ENCODE data around the gene ATXN10.
"Not testable (repeated sequence)": the region's sequence is repeated elsewhere in the genome, so short reads cannot be mapped to it uniquely, and the experiment has no call there.

Gene ATXN10, protein sequence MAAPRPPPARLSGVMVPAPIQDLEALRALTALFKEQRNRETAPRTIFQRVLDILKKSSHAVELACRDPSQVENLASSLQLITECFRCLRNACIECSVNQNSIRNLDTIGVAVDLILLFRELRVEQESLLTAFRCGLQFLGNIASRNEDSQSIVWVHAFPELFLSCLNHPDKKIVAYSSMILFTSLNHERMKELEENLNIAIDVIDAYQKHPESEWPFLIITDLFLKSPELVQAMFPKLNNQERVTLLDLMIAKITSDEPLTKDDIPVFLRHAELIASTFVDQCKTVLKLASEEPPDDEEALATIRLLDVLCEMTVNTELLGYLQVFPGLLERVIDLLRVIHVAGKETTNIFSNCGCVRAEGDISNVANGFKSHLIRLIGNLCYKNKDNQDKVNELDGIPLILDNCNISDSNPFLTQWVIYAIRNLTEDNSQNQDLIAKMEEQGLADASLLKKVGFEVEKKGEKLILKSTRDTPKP

DNA sequence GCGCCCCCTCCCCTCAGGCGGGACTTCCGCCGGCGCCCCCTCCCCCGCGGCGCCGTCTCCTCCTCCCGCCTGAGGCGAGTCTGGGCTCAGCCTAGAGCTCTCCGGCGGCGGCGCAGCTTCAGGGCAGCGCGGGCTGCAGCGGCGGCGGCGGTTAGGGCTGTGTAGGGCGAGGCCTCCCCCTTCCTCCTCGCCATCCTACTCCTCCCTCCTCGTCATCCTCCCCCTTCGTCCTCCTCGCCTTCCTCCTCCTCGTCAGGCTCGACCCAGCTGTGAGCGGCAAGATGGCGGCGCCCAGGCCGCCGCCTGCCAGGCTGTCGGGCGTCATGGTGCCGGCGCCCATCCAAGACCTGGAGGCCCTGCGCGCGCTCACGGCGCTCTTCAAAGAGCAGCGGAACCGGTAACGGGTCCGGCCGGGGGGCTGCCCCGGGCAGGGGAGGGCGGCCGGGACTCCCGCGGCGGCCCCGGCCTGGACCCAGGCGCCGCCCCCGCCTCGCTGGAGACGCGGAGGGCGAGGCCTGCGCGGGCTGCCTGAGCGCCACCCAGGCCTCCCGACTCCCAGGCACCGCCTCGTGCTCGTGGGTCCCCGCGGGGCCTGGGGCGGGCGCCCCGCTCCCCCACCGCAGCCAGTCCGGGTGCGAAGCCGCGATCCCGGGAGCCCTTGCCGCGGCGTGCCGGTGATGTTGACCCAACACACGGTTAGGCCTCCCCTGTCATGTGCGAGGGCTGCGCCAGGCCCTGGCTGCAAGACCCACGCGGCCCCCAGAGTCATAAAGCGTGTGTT, at the start of gene ATXN10:
Gene ATXN10 (plus strand): TSS at position 52 of the 781 bp plus-strand sequence. CDS start 230 bp downstream, at position 282.
- peak in 56 of 58 donors; percentile 34 to 93 (median 77) for DNase-seq

DNA sequence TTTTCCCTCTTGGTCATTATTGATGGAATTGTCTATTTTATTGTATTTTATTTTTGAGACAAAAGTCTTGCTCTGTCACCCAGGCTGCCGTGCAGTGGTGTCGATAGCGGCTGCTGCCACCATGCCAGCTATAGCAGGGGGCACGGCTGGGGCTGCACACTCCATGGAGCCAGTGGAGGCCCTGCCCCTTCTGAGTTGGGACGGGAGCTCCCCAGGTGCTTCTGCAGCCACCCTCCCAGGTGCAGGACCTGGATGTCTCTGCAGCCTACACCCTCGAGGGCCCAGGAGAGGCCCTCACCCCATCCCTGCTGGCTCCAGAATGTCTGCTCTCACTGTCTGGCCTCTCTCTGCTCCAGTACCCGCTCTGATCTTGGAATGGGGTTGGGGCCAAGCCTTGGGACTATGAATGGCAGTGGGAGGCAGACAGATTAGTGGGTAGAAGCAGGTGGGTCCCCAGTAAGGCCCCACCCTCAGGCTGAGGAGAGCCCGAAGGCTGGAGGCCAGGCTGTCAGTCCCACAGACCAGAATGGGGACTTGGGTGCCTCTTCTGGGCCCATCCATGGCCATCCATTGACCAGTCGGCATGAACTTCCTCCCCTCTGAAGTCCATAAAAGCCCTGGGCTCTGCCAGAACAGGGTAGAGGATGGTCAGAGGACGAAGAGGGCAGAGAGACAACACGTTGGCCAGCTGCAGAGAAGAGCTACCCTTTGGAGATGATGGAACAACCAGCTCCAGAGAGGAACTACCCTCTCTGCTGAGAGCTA, 49.6 kb upstream of the ATXN10 start:
- no peak for DNase-seq

DNA sequence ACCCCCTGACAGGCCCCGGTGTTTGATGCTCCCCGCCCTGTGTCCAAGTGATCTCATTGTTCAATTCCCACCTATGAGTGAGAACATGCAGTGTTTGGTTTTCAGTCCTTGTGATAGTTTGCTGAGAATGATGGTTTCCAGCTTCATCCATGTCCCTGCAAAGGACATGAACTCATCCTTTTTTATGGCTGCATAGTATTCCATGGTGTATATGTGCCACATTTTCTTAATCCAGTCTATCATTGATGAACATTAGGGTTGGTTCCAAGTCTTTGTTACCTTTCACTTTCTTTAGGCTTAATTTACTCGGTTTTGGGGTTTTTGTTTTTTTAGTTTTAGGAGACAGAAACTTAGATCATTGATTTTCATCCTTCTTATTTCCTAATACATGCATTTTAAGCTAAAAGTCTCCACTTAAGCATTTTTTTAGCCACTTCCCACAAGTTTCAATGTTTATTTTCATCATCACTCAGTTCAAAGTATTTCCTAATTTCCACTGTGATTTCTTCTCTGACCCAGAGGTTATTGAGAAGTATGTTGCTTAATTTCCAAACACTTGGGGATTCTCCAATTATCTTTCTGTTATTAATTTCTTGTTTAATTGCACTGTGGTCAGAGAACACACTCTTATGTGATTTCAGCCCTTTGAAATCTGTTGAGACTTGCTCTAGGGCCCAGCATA, 48.0 kb upstream of the ATXN10 start:
- DNase-seq, result not testable (repeated sequence)

DNA sequence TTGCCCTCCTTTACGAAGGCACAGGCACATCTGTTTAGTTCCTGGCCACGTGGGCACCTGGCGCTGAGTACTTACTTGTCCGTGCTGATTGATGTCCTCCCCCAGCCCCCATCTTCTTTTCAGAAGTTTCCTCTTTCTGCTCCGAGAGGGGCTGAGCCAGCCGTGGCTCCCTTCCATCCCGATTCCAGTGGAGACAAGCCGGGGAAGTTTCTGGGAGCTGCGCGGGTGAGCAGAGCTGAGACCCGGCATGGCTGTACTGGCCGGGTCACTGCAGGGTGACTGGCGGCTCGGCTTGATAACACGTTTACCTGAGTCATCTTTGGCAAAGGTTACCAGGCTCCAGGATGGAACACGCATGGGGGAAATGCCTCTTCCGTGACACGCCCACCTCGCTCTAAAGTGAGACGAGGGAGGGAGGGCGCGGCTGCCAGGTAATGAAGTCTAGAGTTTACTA, 45.4 kb upstream of the ATXN10 start:
- no peak for DNase-seq

DNA sequence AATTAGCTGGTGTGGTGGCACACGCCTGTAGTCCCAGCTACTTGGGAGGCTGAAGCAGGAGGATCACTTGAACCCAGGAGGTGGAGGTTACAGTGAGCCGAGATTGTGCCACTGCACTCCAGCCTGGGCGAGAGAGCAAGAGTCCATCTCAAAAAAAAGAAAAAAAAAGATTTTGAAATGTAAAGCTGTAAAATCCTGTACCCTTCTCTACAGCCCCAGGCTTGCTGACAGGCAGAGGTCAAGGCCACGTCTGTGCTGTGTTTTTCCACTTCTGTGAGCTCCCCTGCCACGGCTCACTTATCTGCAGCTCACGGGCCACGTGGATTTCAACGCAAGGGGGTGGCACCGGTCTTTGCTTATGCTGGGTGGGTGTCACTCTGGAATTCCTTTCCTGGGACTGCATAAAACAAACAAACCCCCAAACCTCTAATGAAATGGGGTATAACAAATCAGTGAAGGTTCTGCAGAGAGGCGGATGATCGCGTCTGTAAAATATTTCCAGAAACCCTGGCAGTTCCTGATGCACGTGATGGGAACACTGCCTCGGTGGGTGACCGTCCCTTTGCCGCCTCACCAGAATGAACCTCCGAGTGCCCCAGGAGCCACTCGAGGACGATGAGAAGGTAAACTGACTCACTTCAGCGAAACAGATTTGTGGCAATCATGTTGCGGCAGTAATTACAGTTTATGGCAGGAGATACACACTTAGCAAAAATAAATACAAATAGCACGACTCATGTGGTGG, 44.0 kb upstream of the ATXN10 start:
- no peak for DNase-seq

DNA sequence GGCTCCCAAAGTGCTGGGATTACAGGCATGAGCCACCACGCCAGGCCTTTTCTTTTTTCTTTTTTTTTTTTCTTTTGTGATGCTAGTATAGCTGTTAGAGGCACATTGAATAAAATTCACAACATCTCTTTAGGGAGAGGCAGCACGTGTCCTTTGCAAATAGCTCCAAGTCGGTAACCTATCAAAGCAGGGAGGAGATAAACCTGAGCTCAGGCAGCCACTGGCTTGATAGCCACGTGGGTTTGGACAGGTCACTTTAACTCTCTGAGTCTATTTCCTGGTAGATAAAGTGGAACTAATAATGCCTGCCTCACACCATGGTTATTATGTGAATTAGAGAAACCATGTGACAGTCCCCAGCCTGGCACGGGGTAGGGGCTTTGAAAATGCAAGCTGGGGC, 43.1 kb upstream of the ATXN10 start:
- DNase-seq, result no peak

DNA sequence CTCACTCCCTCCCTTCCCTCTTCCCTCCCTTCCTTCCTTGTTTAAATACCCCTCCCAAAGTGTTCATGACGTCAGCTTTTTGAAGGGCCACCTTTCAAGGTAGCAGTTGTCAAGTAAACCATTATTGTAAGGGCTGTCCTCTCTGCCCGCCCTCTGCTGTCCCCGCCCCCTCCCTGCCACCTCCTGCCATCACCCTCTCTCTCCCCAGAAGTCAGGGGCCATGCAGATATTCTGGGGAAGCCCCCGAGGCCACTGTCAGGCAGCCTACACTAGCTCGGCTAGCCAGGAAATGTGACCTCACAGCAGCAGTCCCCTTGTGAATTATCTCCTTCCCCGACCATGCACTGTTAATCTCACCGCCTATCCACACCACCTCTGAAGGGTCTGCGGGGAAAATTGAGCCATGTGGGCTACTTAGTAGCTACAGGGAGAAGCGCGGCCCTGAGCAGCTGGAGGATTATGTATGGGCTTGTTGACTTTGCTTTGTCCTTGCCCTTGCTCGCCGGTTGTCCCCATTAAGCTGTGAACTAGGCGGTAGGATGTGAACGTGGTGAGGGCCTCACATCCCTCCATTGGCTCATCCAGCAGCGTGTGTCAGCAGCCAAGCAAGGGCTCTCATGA, 42.1 kb upstream of the ATXN10 start:
- DNase-seq, result no peak

DNA sequence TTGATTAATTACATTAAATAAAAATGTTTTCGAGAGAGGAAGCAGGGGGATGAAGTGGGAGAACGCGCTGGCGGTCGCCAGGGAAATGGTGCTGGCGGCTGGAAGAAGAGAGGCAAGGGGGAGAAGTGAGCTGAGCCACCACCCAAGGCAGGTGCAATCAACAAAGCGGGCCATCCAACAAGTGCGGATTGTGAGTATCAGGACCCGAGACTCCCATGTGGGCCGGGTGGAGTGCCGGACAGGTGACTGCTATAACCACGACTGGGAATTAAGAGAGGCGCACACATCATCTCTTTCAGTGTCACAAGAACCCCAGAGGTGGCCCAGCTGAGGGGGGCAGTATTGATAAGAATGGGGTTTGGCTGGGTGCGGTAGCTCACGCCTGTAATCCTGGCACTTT, 41.2 kb upstream of the ATXN10 start:
- no peak for DNase-seq

DNA sequence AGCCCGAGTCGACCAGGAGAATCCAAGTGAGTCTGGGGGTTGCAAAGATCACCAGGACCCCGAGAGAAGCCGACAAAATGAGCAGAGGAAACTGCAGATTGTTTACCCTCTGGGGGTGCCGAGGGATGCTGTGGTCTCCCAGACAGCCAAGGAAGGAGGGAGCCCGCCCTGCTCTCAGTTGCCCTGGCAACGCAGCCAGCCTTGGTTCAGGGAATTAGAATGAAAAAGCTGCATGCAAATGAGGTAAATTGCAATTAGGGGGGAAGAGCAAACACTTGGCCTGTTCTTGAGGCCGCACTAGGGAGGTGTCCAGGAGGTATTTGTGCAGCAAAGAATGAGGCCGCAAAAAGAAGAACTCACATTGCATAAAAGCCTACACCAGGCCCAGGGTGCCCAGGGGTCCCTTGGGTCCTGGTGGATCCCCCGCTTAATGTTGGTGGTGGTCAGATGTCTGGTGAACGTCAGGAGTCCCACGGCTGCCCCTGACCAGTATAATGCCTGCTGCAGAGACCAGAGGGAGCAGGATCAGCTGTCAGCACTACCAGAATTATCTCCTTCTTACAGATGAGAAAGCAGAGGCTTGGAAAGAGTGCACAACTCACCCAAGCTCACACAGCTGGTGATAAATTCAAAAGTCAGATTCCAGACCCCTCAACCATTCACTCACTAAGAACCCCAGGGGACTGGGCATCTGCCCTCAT, 40.3 kb upstream of the ATXN10 start:
- peak in 31 of 58 donors; percentile 4 to 74 (median 34) for DNase-seq

DNA sequence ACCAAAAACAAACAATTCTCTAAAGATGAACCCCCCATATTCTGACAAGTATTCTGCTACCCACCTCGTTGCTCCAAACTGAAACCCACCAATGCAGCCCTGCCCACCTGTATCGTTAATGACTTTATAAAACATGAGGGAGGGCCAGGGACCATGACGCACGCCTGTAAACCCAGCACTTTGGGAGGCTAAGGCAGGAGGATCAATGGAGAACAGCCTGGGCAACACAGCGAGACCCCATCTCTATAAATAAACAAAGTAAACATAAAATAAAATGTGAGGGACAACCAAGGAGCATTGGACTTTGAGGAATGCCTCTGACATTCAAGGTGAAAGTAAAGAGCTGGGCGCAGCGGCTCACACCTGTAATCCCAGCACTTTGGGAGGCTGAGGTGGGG, 39.8 kb upstream of the ATXN10 start:
- no peak for DNase-seq

DNA sequence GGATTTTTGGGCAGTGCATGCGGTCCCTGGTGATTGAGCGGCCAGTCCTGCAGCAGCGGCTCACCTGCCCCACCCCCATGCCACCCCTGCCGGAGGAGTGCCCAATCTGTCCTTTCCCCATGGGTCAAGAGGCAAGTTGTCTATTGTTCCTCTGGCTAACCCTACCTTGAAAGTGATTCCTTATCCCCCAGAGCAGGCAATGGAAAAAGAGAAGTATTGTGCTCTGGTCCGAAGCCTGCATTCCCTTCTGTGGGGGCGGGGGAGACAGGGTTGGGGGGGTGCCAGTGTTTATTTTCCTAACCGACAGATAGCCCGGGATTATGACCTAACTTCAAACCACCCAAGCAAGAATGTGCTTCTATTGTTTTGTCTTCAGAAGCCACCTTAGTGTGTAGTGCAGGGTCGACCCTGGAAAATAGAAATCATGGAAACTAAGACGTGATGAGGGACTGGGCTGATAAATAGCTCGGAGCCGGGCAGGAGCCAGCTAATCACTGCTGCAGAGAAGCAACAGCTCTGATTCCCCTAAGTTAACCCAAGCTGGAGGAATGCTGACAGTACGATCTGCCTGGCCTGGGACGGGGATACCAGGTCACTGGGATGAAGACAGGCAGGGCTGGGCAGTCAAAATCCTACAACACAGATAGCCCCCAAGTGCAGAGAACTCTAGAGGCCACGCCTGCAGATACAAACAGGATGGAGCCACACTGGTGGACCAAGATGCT, 38.7 kb upstream of the ATXN10 start:
- no peak for DNase-seq

DNA sequence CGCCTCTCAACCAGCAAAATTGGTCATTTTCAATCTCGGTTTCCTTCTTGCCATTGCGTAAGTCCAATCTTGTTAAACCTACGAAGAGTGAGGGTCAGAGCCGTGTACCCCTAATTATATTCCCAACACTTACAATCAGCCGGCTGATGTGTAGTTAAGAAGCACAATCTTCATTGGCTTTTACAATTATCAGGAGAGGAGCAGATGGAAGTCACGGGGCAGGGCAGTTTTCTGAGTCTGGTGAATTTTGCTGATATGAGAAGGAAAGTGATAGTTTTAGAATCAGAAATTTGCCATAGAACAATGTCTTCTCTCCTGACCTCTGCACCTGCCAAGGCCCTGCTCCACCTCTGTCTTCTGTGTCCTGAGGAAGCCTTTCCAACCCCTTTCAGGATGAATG, 35.0 kb upstream of the ATXN10 start:
- no peak for DNase-seq

DNA sequence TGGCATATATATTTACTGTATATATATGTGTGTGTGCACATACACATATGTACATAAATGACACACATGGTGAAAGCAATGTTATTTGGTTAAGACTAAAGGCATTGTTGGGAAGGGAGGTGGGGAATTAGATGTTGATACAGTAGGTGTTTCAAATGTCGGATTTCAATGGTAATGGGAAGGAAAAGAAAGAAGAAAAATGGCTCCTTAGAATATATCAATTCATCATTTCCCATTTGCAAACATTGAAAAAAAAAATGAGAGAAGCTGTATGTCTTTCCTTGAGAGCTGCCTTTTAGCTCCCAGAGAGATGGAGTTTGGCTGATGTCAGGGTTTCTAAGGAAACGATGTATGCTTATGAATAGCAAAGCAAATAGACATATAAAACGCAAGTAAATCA, 33.4 kb upstream of the ATXN10 start:
- DNase-seq, result no peak

DNA sequence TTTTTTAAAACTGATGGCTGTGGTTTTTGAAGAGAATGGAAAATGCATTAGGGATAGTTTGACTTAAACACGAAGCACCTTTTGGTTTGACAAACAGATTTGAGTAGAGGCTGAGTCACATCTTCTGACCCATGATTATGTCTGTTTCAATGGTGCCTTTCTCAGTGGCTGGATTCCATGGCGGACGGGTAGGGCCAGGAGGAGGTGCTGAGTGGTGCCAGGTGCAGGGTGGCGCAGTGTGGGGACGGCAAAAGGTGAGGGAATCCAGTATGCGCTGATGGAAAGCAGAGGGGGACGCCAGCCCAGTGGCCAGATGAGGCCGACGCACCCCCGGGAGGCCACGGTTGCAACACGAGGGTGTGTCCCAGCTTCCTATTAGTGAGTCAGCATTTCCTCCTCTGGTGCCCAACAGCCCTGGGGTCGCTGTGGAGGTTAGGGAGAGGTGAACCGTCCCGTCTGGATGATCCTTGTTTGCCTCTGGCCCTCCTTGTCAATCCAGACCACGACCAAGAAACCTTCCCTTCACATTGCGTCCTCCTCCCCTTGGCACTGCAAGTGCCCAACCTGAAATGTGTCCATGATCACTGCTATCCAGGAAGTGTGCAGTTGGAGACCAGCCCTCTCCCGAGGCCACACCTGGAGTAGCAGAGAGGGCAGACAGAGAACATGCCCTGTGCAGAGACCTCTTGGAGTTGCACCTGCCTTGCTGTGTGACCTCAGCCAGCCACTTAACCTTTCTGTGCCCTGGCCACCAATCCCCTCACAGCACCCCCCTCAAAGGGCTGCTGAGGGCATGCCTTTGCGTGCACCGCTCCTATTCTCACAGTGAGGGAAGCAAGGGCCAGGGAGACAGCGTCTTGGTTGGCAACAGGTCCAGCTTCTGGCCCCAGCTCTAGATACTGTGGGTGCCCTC, 32.5 kb upstream of the ATXN10 start:
- no peak for DNase-seq

DNA sequence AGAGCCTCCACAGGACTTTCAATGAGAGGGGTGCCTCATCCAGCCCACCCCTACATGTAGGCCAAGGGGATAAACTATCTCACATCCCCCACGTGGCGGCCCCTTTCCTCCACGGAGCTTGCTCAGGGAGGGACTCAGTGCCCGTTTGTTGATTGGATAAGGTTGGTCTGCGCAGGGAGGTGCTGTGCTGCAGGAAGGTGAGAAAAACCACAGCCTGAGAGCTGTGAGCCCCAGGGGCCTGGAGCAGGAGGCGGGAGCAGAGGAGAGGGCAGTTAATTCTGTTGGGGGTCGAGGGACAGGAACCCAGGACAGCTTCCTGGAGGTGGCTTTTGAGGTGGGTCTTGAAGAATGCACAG, 31.9 kb upstream of the ATXN10 start:
- DNase-seq, result no peak

DNA sequence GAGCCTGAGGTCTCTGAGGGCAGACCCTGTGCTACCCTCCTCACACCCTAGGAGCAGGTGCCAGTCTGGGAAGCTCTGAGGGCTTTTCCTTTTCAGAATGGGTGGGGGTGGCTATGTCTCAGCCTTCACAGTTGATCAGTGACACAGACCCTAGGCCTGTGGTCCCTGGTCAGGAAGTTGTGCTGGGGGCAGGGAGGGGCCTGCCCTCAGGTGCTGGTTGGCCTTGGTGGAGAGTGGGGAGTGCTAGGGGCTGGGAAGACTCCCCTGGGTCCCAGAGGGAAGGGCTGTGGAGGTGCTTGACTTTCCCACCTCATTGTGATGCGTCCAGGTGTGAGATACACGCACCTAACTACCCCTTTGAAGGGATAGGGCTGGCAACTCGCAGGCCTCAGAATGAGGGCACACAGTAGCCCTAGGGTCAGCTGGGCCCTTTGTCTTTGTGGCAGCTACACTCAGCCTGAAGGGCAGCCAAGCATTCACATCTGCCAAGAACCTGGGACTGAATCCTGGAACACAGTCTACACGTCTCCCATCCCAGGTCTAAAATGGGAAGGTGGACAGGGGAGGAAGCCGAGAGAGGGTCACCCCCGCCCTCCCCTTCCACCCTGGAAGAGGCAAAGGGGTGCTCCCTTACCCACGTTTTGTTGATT, 31.2 kb upstream of the ATXN10 start:
- DNase-seq, result no peak
